ENCODE data around the gene SLC8A1. TPM values are rescaled to one million over a fixed set of nuclear protein-coding genes. Genes with fewer than 3 reads are reported as not detected.

SLC8A1 gene
- total RNA-seq (20.4 TPM), polyA plus RNA-seq (0.46 TPM)
- long read RNA-seq, donor 1 = 0 reads
- long read RNA-seq, donor 2, partial matches to known transcripts = 0 of 1 reads
- long read RNA-seq, donor 2, other reads (novel, unspliced or antisense) = 0 of 1 reads
- long read RNA-seq, donor 3, partial matches to known transcripts = 29 of 38 reads
- long read RNA-seq, donor 3, other reads (novel, unspliced or antisense) = 9 of 38 reads
- long read RNA-seq, donor 4 = 0 reads
- long read RNA-seq, donor 5, partial matches to known transcripts = 0 of 5 reads
- long read RNA-seq, donor 5, other reads (novel, unspliced or antisense) = 5 of 5 reads
- long read RNA-seq, donor 6 = 0 reads
- long read RNA-seq, donor 7 = 0 reads
- long read RNA-seq, donor 8 = 0 reads
- long read RNA-seq, donor 9 = 0 reads
- long read RNA-seq, donor 10 = 0 reads

DNA sequence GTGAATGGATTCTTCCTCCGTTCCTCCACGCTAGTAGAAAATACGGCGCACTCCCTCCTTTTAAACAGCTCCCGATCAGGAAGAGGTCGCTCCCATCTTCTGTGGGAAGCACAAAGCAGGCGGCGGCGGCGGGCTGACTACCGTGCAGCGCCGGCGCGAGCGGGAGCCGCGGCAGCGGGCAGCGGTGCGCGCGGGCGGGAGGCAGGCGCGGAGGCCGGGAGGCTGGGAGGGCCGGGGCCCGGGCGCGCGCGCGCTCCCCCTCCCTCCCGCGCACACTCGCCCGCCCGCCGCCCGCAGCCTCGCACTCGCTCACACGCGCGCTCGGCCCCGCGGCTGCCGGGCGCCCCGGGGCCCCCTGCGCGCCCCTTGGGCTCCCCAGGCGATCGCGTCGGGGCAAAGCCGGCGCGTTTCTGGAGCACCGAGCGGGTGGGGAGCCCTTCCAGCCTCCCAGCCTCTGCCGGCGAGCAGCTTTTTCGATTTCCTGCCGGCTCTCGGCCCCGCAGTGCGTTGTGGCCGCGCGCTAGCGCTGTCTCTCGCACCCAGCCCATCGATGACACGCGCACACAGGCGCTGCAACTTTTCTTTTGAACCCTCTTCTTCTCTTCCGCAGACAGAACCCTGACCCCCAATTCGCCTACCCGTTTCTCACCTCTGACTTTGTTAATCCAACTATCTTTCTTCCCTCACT, at the start of gene SLC8A1:
SLC8A1 (minus strand) TSS at position 173 of the 688 bp plus-strand sequence.
- DNase-seq (ENCODE audit: low read depth in 6 of 9, low spot score in 9 of 9) = peak in 6 of 9 donors; percentile 14 to 58 (median 25)
- under 1% methylated on average over 82 of the region's 82 CpGs for WGBS
- Histone ChIP-seq H3K27me3 (ENCODE audit: control insufficient read depth in 2 of 2, insufficient read depth in 1 of 2, low read length in 1 of 2) (peaks cover 0 to 34% of the 10 kb centered on the region in 2 donors), H3K9me3 (ENCODE audit: control insufficient read depth in 2 of 2, insufficient read depth in 1 of 2, low read length in 1 of 2) (no peaks in the 10 kb centered on the region), H3K4me3 (ENCODE audit: low read length in 2 of 2) (peak within 1 kb of the TSS; percentile 55 to 68), H3K36me3 (ENCODE audit: control insufficient read depth in 2 of 2, insufficient read depth in 2 of 2, low read length in 1 of 2) (no peaks in the 10 kb centered on the region), H3K4me1 (ENCODE audit: control insufficient read depth in 2 of 2, insufficient read depth in 2 of 2, low read length in 2 of 2) (peaks cover 6 to 22% of the 10 kb centered on the region in 2 donors), H3K27ac (ENCODE audit: low read depth in 1 of 2, low read length in 1 of 2) (peak within 1 kb of the TSS; percentile 39 to 42)

GRCh38 chr2:40499437-40499836, 47.5 kb upstream of the SLC8A1 start:
- H3K36me3 ChIP-seq (ENCODE audit: control insufficient read depth in 2 of 2, insufficient read depth in 2 of 2, low read length in 1 of 2) = no peaks in the 10 kb centered on the region
- H3K4me3 ChIP-seq (ENCODE audit: low read length in 2 of 2) = no peak overlapping the region
- H3K4me1 ChIP-seq (ENCODE audit: control insufficient read depth in 2 of 2, insufficient read depth in 2 of 2, low read length in 2 of 2) = no peaks in the 10 kb centered on the region
- H3K9me3 ChIP-seq (ENCODE audit: control insufficient read depth in 2 of 2, insufficient read depth in 1 of 2, low read length in 1 of 2) = no peaks in the 10 kb centered on the region
- H3K27ac ChIP-seq (ENCODE audit: low read depth in 1 of 2, low read length in 1 of 2) = no peak overlapping the region
- 98% methylated on average over 2 of the region's 2 CpGs for WGBS
- no peaks in the 10 kb centered on the region for H3K27me3 ChIP-seq (ENCODE audit: control insufficient read depth in 2 of 2, insufficient read depth in 1 of 2, low read length in 1 of 2)
- DNase-seq (ENCODE audit: low read depth in 6 of 9, low spot score in 9 of 9) = no peak

DNA sequence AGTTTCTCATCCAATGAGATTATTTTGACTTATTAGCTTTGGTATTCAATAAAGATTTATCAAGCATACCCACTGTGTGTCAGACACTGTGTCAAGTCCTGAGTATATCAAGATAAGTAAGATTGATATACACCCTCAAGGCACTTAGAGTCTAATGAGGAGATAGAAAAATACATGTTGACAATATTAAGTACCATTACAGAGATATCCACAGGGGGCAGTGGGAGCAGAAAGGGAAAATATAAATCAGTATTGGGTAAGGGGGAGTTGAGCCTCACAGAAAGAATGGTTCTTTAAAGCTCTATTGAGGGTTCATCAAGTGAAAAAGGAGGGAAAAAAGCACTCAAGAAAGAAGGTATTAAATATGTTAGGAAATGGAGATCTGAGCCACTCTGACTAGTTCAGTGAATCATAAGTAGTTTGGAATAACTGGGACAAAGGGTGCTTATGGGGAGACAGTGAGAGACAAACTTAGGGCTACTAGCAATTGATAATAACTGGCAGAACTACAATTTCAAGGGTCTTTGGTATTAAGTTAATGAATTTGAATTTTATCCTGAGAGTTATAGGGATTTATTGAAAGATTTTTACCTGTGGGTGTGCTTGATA, 45.5 kb upstream of the SLC8A1 start:
- Histone ChIP-seq H3K9me3 (ENCODE audit: control insufficient read depth in 2 of 2, insufficient read depth in 1 of 2, low read length in 1 of 2) (no peaks in the 10 kb centered on the region), H3K4me1 (ENCODE audit: control insufficient read depth in 2 of 2, insufficient read depth in 2 of 2, low read length in 2 of 2) (no peaks in the 10 kb centered on the region), H3K27ac (ENCODE audit: low read depth in 1 of 2, low read length in 1 of 2) (no peak overlapping the region), H3K36me3 (ENCODE audit: control insufficient read depth in 2 of 2, insufficient read depth in 2 of 2, low read length in 1 of 2) (no peaks in the 10 kb centered on the region), H3K27me3 (ENCODE audit: control insufficient read depth in 2 of 2, insufficient read depth in 1 of 2, low read length in 1 of 2) (no peaks in the 10 kb centered on the region), H3K4me3 (ENCODE audit: low read length in 2 of 2) (no peak overlapping the region)
- DNase-seq (ENCODE audit: low read depth in 6 of 9, low spot score in 9 of 9) = no peak

DNA sequence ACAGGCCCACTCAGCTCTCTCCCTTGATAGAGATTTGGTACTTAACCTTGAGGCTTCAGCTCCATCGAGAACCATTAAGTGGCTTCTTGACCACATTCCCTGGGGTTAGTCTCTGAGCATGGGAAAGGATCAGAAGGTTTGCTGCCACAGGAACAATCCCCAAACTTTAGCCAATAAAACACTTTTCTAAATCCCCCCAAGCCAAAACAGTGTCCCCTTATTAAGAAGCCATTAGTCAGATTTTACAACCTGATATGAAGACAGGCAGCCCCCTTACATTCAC, 37.7 kb upstream of the SLC8A1 start:
- H3K4me1 ChIP-seq (ENCODE audit: control insufficient read depth in 2 of 2, insufficient read depth in 2 of 2, low read length in 2 of 2) = peaks cover 2% of the 10 kb centered on the region in 2 donors

GRCh38 chr2:40488927-40489677, 37.2 kb upstream of the SLC8A1 start:
- WGBS = 74% methylated on average over 11 of the region's 11 CpGs
- H3K4me1 ChIP-seq (ENCODE audit: control insufficient read depth in 2 of 2, insufficient read depth in 2 of 2, low read length in 2 of 2) = peaks cover 2% of the 10 kb centered on the region in 2 donors
- H3K27me3 ChIP-seq (ENCODE audit: control insufficient read depth in 2 of 2, insufficient read depth in 1 of 2, low read length in 1 of 2) = no peaks in the 10 kb centered on the region
- H3K36me3 ChIP-seq (ENCODE audit: control insufficient read depth in 2 of 2, insufficient read depth in 2 of 2, low read length in 1 of 2) = no peaks in the 10 kb centered on the region
- H3K27ac ChIP-seq (ENCODE audit: low read depth in 1 of 2, low read length in 1 of 2) = peak overlapping the region in 1 of 2 donors; percentile 22
- peak overlapping the region; percentile 11 to 40 for H3K4me3 ChIP-seq (ENCODE audit: low read length in 2 of 2)
- DNase-seq (ENCODE audit: low read depth in 6 of 9, low spot score in 9 of 9) = peak in 8 of 9 donors; percentile 8 to 79 (median 34)
- H3K9me3 ChIP-seq (ENCODE audit: control insufficient read depth in 2 of 2, insufficient read depth in 1 of 2, low read length in 1 of 2) = no peaks in the 10 kb centered on the region

More for the DNA sequence above, 37.7 kb upstream of the SLC8A1 start:
- peak overlapping the region; percentile 11 to 40 for H3K4me3 ChIP-seq (ENCODE audit: low read length in 2 of 2)
- 83% methylated on average over 1 of the region's 1 CpG for WGBS
- peak overlapping the region in 1 of 2 donors; percentile 10 for H3K27ac ChIP-seq (ENCODE audit: low read depth in 1 of 2, low read length in 1 of 2)
- no peak for DNase-seq (ENCODE audit: low read depth in 6 of 9, low spot score in 9 of 9)
- no peaks in the 10 kb centered on the region for H3K36me3 ChIP-seq (ENCODE audit: control insufficient read depth in 2 of 2, insufficient read depth in 2 of 2, low read length in 1 of 2)
- no peaks in the 10 kb centered on the region for H3K9me3 ChIP-seq (ENCODE audit: control insufficient read depth in 2 of 2, insufficient read depth in 1 of 2, low read length in 1 of 2)
- no peaks in the 10 kb centered on the region for H3K27me3 ChIP-seq (ENCODE audit: control insufficient read depth in 2 of 2, insufficient read depth in 1 of 2, low read length in 1 of 2)

DNA sequence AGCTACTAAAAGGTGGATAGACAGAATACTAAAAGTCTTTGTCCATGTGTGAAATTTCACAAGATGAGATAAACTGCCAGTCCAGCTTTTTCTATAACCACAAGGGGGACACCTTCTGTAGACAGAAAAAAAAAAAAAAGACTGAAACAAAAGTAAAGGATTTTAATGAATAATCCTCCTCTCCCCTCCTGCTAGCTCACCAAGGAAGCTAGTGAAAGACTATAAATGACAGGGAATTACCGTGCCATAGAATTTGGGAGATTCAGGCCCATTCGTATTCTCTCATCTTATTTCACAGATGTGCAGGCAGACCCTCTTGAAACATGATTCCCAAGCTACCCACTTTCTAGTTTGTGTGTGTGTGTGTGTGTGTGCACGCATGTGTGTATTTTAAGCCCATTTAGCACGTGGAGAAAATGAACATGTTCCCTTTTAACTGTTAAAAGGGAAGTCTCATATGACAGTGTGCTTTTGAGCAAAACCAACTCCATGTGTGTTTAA, 36.3 kb upstream of the SLC8A1 start:
- peak in 1 of 9 donors; percentile 14 for DNase-seq (ENCODE audit: low read depth in 6 of 9, low spot score in 9 of 9)
- no peaks in the 10 kb centered on the region for H3K36me3 ChIP-seq (ENCODE audit: control insufficient read depth in 2 of 2, insufficient read depth in 2 of 2, low read length in 1 of 2)
- H3K27ac ChIP-seq (ENCODE audit: low read depth in 1 of 2, low read length in 1 of 2) = no peak overlapping the region
- peaks cover 2% of the 10 kb centered on the region in 2 donors for H3K4me1 ChIP-seq (ENCODE audit: control insufficient read depth in 2 of 2, insufficient read depth in 2 of 2, low read length in 2 of 2)
- 69% methylated on average over 4 of the region's 4 CpGs for WGBS
- H3K9me3 ChIP-seq (ENCODE audit: control insufficient read depth in 2 of 2, insufficient read depth in 1 of 2, low read length in 1 of 2) = no peaks in the 10 kb centered on the region
- no peaks in the 10 kb centered on the region for H3K27me3 ChIP-seq (ENCODE audit: control insufficient read depth in 2 of 2, insufficient read depth in 1 of 2, low read length in 1 of 2)
- no peak overlapping the region for H3K4me3 ChIP-seq (ENCODE audit: low read length in 2 of 2)

DNA sequence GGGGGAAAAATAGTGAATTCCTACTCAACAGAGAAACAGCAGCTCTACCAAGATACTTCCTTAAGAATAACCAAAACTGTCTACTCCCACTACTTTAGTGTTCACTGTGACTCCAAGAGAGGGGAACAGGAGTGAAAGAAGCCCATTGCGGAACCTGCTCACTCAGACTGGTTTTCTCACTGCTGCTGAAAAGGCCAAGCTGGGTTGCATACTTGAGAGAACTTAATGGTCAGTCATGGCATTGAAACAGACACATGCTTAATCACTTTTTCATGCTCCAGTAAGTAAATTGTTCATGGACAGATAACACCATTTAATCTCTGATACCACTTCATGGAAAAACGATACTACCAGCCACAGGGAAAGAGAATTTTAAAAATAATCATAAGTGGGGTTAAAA, 35.7 kb upstream of the SLC8A1 start:
- H3K27ac ChIP-seq (ENCODE audit: low read depth in 1 of 2, low read length in 1 of 2) = no peak overlapping the region
- peaks cover 2% of the 10 kb centered on the region in 2 donors for H3K4me1 ChIP-seq (ENCODE audit: control insufficient read depth in 2 of 2, insufficient read depth in 2 of 2, low read length in 2 of 2)
- H3K9me3 ChIP-seq (ENCODE audit: control insufficient read depth in 2 of 2, insufficient read depth in 1 of 2, low read length in 1 of 2) = no peaks in the 10 kb centered on the region
- peak in 1 of 9 donors; percentile 15 for DNase-seq (ENCODE audit: low read depth in 6 of 9, low spot score in 9 of 9)
- 96% methylated on average over 2 of the region's 2 CpGs for WGBS
- no peaks in the 10 kb centered on the region for H3K36me3 ChIP-seq (ENCODE audit: control insufficient read depth in 2 of 2, insufficient read depth in 2 of 2, low read length in 1 of 2)
- no peaks in the 10 kb centered on the region for H3K27me3 ChIP-seq (ENCODE audit: control insufficient read depth in 2 of 2, insufficient read depth in 1 of 2, low read length in 1 of 2)
- no peak overlapping the region for H3K4me3 ChIP-seq (ENCODE audit: low read length in 2 of 2)

DNA sequence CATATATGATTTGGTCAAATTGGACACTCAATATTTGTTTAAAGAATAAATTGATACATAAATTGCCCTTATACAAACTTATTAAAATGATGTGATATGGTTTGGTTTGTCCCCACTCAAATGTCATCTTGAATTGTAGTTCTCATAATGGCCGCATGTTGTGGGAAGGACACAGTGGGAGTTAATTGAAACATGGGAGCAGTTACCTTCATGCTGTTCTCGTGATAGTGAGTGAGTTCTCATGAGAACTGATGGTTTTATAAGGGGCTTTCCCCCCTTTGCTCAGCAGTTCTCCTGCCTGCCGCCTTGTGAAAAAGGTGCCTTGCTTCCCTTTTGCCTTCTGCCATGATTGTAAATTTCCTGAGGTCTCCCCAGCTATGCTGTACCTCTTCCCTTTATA, 34.0 kb upstream of the SLC8A1 start:
- Histone ChIP-seq H3K27me3 (ENCODE audit: control insufficient read depth in 2 of 2, insufficient read depth in 1 of 2, low read length in 1 of 2) (no peaks in the 10 kb centered on the region), H3K27ac (ENCODE audit: low read depth in 1 of 2, low read length in 1 of 2) (no peak overlapping the region), H3K36me3 (ENCODE audit: control insufficient read depth in 2 of 2, insufficient read depth in 2 of 2, low read length in 1 of 2) (no peaks in the 10 kb centered on the region), H3K4me1 (ENCODE audit: control insufficient read depth in 2 of 2, insufficient read depth in 2 of 2, low read length in 2 of 2) (peaks cover 2% of the 10 kb centered on the region in 2 donors), H3K9me3 (ENCODE audit: control insufficient read depth in 2 of 2, insufficient read depth in 1 of 2, low read length in 1 of 2) (no peaks in the 10 kb centered on the region), H3K4me3 (ENCODE audit: low read length in 2 of 2) (no peak overlapping the region)
- DNase-seq (ENCODE audit: low read depth in 6 of 9, low spot score in 9 of 9) = no peak
- WGBS = 97% methylated on average over 3 of the region's 3 CpGs

All from thymus (tissue), 14 donors.